Upper lobe of right lung (tissue), 1 donor: Measurements from ENCODE around the gene DAPP1. TPM values are rescaled to one million over a fixed set of nuclear protein-coding genes. Genes with fewer than 3 reads are reported as not detected.
A peak's percentile ranks its signal among the peaks of the same experiment; 100 is the strongest.

ENCODE experiments used
- ATAC-seq: fragments of 200-7000 bp; cut with Tn5 transposase; one replicate; pipeline ENCODE4 v1.9.1; 2020; ENCODE audit warnings: mild to moderate bottlenecking, moderate library complexity
- DNase-seq: peaks from one replicate; pipeline ENCODE4 v3.0.0-alpha.2; 2020
- H3K27ac ChIP-seq: fragments of 200-600 bp; one replicate; pipeline ENCODE4 v1.8.0; 2022
- H3K27me3 ChIP-seq: fragments of 200-600 bp; one replicate; pipeline ENCODE4 v1.8.0; 2022; ENCODE audit warnings: mild to moderate bottlenecking
- H3K36me3 ChIP-seq: fragments of 200-600 bp; one replicate; pipeline ENCODE4 v1.8.0; 2022
- H3K4me1 ChIP-seq: fragments of 200-600 bp; one replicate; pipeline ENCODE4 v1.8.0; 2022
- H3K4me3 ChIP-seq: fragments of 200-600 bp; one replicate; pipeline ENCODE4 v1.8.0; 2022; ENCODE audit warnings: mild to moderate bottlenecking
- H3K9me3 ChIP-seq: fragments of 200-600 bp; one replicate; pipeline ENCODE4 v1.8.0; 2022
- intact Hi-C: fragments of 100-400 bp; cut with DNase I; formaldehyde crosslinking; loops from one replicate; pipeline ENCODE4 v1.11.0; 2022
- total RNA-seq: library from RNA; stranded (reverse); fragmentation: NEBNext Ultra II Directional; extraction: Animal tissue kit (Norgen Biotek cat#: 25700); gene quantifications from one replicate; pipeline ENCODE4 v1.2.1, GENCODE V29; 2021
- TF ChIP-seq, protein P1 (sequence below): fragments of 200-600 bp; IDR thresholded peaks from one replicate; pipeline ENCODE4 v1.8.0; 2022; ENCODE audit warnings: antibody characterized with exemption
- donor health status: DM: no; HTN: yes; CAD: no; lungs with severe emphysema.

Gene DAPP1
- total RNA-seq, 1 donor from 2014 or later, result 8.9 TPM

DNA sequence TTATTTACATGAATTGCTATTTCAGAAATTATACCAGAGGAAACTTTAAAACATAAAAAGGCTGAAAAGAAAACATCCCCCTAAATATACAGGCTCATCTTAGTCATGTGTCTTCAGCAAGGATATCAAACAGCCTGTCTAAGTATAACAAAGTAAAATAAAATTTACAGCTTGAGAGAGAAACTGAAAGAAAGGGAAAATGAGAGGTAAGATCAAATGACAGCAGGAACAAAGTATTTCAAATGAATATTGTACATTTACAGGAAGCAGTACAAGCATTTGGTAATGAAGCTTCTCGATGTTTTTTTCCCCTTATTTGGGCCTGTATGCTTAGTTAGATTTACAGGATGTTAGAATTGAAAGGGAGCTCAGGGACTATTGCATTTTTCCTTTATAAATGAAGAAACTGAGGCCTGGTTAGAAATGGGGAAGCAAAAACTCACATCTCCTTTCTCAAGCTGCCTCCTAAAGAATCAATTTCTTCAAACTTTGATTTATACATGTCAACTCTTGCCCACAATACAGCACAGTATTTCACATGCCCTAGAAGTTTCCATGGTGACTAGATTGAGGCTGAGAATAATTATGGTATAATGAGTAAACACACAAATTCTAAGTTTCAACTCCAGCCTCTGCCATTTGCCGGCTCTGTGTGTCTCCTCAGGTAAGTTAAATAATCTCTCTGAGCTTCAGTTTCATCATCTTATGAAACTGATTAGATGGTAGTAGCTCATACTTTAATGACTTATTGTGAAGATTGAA, 29.3 kb downstream of the DAPP1 start:
- Histone ChIP-seq H3K9me3 (no peaks in the 10 kb centered on the region), H3K27me3 (no peaks in the 10 kb centered on the region), H3K4me3 (no peak overlapping the region), H3K4me1 (no peaks in the 10 kb centered on the region), H3K27ac (no peak overlapping the region), H3K36me3 (no peaks in the 10 kb centered on the region)
- intact Hi-C loops, result no loop called here
- ATAC-seq (no peak), DNase-seq (no peak)
- TF ChIP-seq, protein P1, sequence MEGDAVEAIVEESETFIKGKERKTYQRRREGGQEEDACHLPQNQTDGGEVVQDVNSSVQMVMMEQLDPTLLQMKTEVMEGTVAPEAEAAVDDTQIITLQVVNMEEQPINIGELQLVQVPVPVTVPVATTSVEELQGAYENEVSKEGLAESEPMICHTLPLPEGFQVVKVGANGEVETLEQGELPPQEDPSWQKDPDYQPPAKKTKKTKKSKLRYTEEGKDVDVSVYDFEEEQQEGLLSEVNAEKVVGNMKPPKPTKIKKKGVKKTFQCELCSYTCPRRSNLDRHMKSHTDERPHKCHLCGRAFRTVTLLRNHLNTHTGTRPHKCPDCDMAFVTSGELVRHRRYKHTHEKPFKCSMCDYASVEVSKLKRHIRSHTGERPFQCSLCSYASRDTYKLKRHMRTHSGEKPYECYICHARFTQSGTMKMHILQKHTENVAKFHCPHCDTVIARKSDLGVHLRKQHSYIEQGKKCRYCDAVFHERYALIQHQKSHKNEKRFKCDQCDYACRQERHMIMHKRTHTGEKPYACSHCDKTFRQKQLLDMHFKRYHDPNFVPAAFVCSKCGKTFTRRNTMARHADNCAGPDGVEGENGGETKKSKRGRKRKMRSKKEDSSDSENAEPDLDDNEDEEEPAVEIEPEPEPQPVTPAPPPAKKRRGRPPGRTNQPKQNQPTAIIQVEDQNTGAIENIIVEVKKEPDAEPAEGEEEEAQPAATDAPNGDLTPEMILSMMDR, result no peak

DNA sequence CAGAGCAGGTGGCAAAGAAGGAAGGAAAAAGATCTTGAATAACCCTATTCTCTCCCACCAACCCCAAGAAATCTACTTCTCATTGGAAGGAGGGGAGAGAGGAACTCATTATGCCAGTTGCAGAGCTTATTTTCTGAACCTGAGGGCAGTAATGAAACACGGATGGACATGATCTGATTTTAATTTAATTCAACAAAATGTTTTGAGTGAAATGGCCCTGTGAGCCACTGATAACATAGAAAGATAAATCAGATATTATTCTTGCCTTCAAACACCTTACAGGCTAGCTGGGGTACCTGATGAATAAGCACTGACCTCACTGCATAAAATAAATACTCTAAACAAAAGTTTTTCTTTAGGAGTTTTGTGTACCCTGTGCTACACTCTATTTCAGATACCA, 30.3 kb downstream of the DAPP1 start:
- no peak for ATAC-seq
- TF ChIP-seq, protein P1, result no peak
- DNase-seq, result no peak
- Histone ChIP-seq H3K27ac (no peak overlapping the region), H3K27me3 (no peaks in the 10 kb centered on the region), H3K4me1 (no peaks in the 10 kb centered on the region), H3K4me3 (no peak overlapping the region), H3K36me3 (no peaks in the 10 kb centered on the region), H3K9me3 (no peaks in the 10 kb centered on the region)
- intact Hi-C loops, result no loop called here

DNA sequence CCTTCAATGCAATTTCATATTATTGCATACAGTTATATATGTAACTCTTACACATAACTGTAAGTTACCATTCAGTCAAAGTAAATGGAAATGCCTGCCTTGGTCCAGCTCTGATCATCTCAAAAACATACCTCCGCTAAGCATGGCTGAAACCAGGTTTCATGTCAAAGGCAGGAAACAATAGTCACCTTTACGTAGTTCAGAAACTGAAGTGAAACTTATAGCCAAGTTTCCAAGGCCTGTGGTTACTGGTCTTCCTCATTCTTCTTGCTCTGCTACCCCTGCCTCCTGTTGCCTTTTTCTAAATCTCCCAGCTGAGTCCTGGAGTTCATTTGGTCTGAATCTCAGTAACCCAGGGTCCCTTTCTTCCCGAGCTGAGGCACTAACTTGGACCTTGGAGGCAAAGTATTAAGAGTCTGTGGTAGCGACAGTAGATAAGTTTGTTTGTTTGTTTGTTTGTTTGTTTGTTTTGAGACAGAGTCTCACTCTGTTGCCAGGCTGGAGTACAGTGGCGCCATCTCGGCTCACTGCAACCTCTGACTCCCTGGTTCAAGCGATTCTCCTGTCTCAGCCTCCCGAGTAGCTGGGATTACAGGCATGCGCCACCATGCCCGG, 30.8 kb downstream of the DAPP1 start:
- TF ChIP-seq, protein P1, result no peak
- no peaks in the 10 kb centered on the region for H3K27me3 ChIP-seq
- no peak overlapping the region for H3K4me3 ChIP-seq
- DNase-seq (no peak), ATAC-seq (peak; percentile 65)
- intact Hi-C loops, result no loop called here
- H3K27ac ChIP-seq, result no peak overlapping the region
- H3K9me3 ChIP-seq, result no peaks in the 10 kb centered on the region
- no peaks in the 10 kb centered on the region for H3K36me3 ChIP-seq
- no peaks in the 10 kb centered on the region for H3K4me1 ChIP-seq

DNA sequence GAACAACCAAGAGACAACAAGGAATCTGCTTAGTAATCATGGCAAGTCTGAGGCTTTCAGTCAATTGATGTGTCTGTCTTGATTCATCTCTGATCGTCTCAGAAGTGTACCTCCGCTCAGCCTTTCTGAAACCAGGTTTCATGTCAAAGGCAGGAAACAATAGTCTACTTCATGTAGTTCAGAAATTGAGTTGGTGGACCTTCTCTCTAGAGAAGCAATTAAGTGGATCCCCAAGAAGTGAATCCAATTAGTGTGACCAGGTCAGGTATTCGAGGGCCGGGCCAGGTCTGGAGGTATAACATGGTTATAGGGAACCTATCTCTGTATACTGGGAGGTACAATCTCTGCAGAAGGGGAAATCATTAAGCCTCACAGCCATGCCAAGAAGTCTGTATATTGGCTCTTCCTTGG, 32.0 kb downstream of the DAPP1 start:
- intact Hi-C loops, result no loop called here

DNA sequence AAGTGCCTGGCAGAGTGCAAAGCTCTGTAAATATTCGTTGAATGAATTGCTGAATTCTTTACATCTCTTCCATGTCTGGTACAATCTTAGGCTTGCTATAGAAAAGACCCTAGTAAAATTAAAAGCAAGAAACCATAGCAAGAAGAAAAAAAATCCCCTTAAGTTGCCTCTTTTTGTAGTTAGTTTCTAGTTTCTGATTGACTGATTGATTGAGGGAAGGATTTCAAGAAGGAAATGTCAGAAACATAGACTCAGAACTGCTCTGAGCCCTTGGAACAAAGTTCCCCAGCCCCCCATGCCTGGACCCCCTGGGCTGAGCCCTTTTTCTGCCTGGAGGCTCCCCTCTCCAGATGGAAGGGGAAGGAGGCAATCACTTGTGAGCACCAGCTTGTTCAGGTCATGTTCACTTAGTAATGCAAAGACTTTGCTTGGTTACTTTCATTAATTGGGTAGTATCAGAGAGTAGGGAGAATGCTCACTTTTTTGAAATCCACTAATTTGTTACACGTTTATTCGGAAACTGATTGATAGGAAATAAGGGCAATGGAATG, 35.6 kb downstream of the DAPP1 start:
- intact Hi-C loops, result no loop called here
- H3K4me3 ChIP-seq, result no peak overlapping the region
- no peaks in the 10 kb centered on the region for H3K9me3 ChIP-seq
- no peaks in the 10 kb centered on the region for H3K27me3 ChIP-seq
- ATAC-seq (no peak), DNase-seq (no peak)
- H3K36me3 ChIP-seq, result no peaks in the 10 kb centered on the region
- TF ChIP-seq, protein P1, result no peak
- H3K4me1 ChIP-seq, result no peaks in the 10 kb centered on the region
- H3K27ac ChIP-seq, result no peak overlapping the region

More for the DNA sequence above, 32.0 kb downstream of the DAPP1 start:
- no peak for DNase-seq
- Histone ChIP-seq H3K4me3 (no peak overlapping the region), H3K4me1 (no peaks in the 10 kb centered on the region), H3K27ac (no peak overlapping the region), H3K27me3 (no peaks in the 10 kb centered on the region), H3K9me3 (no peaks in the 10 kb centered on the region), H3K36me3 (no peaks in the 10 kb centered on the region)
- ATAC-seq, result no peak
- TF ChIP-seq, protein P1, result no peak
